H7 (cell line): ENCODE results near the gene CIZ1. TPM values are rescaled to one million over a fixed set of nuclear protein-coding genes. Genes with fewer than 3 reads are reported as not detected.

Source experiments
- DNase-seq: peaks from one replicate; pipeline ENCODE4 v3.0.0; 2012
- H3K27me3 ChIP-seq: 2 replicates; pipeline ENCODE4 v1.6.0; 2011; ENCODE audit warnings: mild to moderate bottlenecking, low read length; ENCODE audit not compliant: control insufficient read depth, insufficient read depth
- H3K36me3 ChIP-seq: replicated peaks from 2 replicates; pipeline ENCODE4 v1.5.1; 2011; ENCODE audit warnings: low read length; ENCODE audit not compliant: control insufficient read depth, insufficient read depth
- H3K4me3 ChIP-seq: 2 replicates; pipeline ENCODE4 v1.5.1; 2011; ENCODE audit warnings: low read depth, mild to moderate bottlenecking, control low read depth, low read length, moderate library complexity; ENCODE audit not compliant: insufficient read depth
- total RNA-seq: library from RNA; depleted of rRNA; stranded (reverse); fragments of >200 nt; shearing (Covaris generic); gene quantifications from 2 replicates; pipeline ENCODE4 v1.2.3, GENCODE V29; 2014

The CIZ1 gene
- total RNA-seq, 1 experiment from 2014 or later = 36.8 TPM

- DNase-seq = peak; percentile 89
- H3K36me3 ChIP-seq = peaks cover 12% of the 10 kb centered on the region
Measured at GRCh38 chr9:128127568-128127989, 63.8 kb downstream of the CIZ1 start, which contains the start of gene PTGES2. PTGES2 (minus strand) TSS chr9:128127729; CDS start chr9:128127717, 12 bp downstream.

DNA sequence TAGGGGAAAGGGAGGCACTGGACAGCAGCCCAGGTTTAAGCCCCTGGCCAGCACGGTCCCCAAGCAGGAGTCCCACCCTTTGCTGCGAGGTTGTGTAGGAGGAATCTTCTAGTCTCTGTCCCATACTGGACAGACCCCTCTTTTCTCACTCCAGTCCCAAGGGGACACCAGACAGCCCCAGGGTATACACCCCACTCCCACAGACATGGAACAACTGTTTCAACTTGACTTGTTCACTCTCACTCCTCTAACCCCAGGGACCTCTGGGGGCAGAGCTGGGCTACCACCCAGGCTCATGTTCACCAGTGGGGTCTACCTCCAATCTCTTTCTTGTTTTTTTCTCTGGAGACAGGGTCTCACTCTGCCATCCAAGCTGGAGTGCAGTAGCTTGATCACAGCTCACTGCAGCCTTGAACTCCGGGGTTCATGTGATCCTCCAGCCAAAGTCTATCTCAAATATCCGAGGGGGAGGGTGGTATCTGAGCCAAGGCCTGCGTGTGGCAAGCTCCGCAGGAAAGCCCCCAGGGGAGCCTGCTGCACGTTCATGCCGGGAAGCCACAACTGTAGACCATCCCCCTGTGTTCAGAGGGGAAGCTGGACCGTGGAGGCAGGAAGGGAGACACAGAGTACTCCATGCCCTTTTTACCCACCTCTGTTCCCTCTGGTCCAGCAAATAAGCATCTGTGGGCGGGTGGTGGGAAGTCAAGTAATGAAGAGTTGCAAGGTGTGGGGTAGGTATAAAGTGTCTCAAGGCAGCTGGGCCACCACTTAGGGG, 65.6 kb downstream of the CIZ1 start:
- no peak overlapping the region for H3K4me3 ChIP-seq
- H3K36me3 ChIP-seq = peaks cover 20% of the 10 kb centered on the region
- peak; percentile 26 for DNase-seq
- peaks cover 6% of the 10 kb centered on the region for H3K27me3 ChIP-seq

More at GRCh38 chr9:128127568-128127989, 63.8 kb downstream of the CIZ1 start, which contains the start of gene PTGES2:
- H3K27me3 ChIP-seq = peaks cover 6% of the 10 kb centered on the region
- peak within 1 kb of the TSS; percentile 71 for H3K4me3 ChIP-seq

DNA sequence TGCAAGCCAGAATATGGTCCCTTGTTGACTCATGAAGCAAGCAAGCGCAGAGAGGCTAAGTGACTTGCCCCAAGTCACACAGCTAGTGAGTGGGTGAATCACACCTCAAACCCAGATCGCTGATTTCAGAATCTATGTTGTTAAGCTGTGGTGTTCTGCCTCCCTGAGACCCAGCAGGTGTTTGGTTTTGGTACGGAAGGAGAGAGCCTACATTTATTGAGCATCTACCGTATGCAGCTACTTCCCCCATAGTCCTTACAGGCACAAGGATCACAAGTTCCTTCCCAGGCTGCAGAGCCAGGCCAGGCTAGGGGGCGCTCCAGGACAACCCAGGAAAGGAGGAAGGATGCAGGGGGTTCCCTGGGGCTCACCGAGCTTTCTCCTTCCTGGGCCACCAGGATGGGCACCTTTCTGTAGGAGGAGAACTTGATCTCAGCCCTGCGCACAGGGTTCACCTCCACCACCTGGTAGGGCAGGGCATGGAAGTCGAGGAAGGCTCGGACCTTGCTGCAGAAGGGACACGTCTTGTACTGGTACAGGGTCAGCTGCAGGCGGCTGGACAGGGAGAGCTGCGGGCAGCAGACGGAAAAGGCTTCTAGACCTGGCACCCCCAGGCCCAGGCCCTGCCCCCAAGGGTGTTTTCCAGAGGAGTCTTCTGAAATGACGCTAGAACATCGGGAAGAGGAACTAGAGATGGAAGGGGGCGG, 66.3 kb downstream of the CIZ1 start:
- peaks cover 20% of the 10 kb centered on the region for H3K36me3 ChIP-seq
- peak; percentile 88 for DNase-seq
- H3K4me3 ChIP-seq = no peak overlapping the region
- peaks cover 6% of the 10 kb centered on the region for H3K27me3 ChIP-seq

- peak; percentile 9 for DNase-seq
- H3K27me3 ChIP-seq = peaks cover 6% of the 10 kb centered on the region
- H3K4me3 ChIP-seq = no peak overlapping the region
- H3K36me3 ChIP-seq = peaks cover 20% of the 10 kb centered on the region
Measured at GRCh38 chr9:128124451-128124850, 66.9 kb downstream of the CIZ1 start.

DNA sequence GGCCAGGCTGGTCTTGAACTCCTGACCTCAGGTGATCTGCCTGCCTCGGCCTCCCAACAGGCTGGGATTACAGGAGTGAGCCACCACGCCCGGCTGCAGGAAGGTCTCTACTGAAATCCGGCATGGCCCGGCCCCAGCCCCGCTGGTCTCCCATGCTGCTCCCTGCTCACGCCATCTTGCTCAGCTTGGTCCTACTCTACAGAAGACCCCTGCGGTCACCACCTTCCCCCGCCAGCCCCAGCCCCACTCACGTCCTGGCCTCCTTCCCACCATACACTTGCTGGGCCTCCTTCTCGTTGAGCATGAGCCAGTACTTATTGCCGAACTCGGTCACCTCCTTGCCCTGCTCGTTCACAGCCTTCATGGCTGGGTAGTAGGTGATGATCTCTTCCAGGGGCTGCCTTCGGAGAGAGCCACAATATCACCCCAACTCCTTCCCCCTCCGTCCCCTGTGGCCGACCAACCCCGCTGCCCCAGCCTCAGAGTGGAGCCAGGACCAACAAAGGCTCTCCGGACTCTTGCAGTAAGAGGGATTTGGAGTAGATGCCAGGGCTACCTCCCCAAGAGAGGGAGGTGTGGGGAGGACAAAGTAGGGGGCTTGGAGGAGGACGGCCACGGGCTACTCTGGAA, 67.8 kb downstream of the CIZ1 start:
- peaks cover 2% of the 10 kb centered on the region for H3K27me3 ChIP-seq
- H3K36me3 ChIP-seq = peaks cover 20% of the 10 kb centered on the region
- peak; percentile 13 for DNase-seq
- no peak overlapping the region for H3K4me3 ChIP-seq

DNA sequence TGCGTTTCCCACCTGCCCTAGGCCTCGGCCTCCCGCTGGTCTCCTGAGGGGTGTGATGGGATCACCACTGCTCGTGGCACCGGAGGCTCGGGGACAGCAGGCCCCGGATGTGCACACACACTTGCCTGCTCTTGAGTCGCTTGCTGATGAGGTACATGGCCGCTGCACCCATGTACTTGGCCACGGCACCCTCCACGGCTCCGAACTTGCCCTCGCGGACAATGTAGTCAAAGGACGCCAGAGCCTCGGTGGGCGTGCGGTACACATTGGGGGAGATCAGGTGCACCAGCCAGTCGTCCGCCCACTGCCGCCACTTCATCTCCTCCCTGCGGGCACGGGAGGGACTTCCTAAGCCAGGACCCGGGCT, 68.6 kb downstream of the CIZ1 start:
- Histone ChIP-seq H3K27me3 (no peaks in the 10 kb centered on the region), H3K36me3 (peaks cover 20% of the 10 kb centered on the region), H3K4me3 (no peak overlapping the region)
- no peak for DNase-seq

DNA sequence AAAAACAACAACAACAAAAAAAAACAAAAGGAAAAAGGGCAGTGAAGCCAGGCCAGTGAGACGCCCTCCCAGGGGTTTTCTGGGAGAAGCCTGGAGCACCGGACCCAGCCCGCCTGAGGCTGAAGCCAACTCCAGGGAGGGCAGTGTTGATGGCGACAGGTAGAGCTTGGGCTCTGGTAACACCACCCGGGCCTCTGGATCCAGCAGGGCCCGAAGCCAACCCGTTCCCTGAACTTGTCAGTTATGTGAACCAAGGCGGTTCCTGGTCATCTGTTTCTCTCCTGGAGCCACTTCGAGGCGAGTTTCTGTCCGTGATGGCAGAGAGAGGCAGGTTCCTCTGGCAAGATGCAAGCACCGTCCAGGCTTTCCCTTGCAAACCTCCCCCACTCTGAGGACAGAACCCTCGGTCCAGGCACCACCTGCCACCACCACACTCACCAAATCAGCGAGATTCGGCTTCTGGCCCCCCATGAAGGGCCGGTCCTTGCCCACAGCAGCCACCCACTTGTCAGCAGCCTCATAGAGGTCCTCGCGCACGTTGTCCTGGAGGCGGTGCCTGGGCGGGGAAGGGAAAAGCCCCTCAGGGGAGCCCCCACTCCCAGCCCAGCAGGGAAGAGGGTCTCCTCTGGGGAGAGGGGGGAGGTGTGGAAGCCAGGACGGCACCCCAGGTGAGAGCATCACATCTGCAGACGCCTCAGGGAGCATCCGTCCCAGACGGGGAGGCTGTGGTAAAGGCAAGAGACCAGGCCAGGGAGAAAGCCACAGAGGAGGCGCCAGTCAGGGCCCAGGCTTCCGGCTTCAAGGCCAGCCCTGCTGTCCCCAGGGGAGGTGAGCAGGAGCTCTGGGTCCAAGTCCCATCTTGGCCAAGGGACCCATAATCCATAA, 69.2 kb downstream of the CIZ1 start:
- peak; percentile 22 for DNase-seq
- H3K36me3 ChIP-seq = peaks cover 20% of the 10 kb centered on the region
- H3K27me3 ChIP-seq = no peaks in the 10 kb centered on the region
- no peak overlapping the region for H3K4me3 ChIP-seq

DNA sequence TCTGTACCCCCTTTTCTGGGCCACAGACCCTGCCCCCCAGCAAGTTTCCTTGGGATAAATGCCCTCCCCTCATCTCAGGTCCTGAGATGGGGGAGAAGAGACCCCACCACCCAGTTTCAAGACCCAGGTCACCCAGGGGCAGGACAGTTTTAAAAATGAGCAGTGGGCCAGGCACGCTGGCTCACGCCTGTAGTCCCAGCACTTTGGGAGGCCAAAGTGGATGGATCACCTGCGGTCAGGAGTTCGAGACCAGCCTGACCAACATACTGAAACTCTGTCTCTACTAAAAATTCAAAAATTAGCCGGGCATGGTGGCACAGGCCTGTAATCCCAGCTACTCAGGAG, 69.9 kb downstream of the CIZ1 start:
- H3K4me3 ChIP-seq = no peak overlapping the region
- no peak for DNase-seq
- H3K36me3 ChIP-seq = peaks cover 20% of the 10 kb centered on the region
- no peaks in the 10 kb centered on the region for H3K27me3 ChIP-seq

DNA sequence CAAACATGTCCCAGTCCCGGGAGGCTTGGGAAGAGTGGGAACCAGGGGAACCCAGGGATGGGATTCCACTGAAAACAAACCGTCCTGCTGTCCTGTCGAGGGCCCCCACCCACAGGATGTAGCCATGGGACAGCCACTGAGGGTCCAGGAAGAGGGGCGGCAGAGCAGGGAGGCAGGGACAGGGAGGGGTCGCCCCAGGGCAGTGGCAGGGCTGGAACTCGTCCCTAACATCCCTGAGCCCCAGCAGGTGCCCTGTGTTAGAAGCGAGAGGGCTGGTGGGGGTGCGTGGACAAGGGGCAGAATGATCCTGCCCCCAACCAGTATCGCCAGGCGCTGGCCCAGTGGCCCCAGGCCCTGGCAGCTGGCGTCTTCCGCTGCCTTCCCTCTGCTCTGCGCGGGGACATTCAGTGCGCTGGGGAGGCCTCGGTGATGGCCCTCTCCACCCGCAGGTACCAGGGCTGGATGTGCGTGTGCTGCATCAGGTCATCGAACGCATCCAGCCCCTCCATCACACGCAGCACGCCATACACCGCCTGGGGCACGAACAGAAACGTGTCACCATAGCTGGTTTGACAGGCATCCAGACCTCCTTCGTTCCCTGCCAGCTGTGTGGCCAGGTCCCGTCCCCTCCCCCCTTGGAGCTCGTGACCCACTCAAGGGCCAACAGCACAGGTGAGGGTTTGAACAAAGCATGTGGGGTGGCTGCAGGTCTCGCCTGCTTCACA, 70.5 kb downstream of the CIZ1 start:
- H3K36me3 ChIP-seq = peaks cover 20% of the 10 kb centered on the region
- DNase-seq = peak; percentile 33
- H3K4me3 ChIP-seq = no peak overlapping the region
- no peaks in the 10 kb centered on the region for H3K27me3 ChIP-seq

- peak; percentile 27 for DNase-seq
- Histone ChIP-seq H3K36me3 (peaks cover 20% of the 10 kb centered on the region), H3K27me3 (no peaks in the 10 kb centered on the region), H3K4me3 (no peak overlapping the region)
Measured at GRCh38 chr9:128120061-128120740, 71.2 kb downstream of the CIZ1 start.

DNA sequence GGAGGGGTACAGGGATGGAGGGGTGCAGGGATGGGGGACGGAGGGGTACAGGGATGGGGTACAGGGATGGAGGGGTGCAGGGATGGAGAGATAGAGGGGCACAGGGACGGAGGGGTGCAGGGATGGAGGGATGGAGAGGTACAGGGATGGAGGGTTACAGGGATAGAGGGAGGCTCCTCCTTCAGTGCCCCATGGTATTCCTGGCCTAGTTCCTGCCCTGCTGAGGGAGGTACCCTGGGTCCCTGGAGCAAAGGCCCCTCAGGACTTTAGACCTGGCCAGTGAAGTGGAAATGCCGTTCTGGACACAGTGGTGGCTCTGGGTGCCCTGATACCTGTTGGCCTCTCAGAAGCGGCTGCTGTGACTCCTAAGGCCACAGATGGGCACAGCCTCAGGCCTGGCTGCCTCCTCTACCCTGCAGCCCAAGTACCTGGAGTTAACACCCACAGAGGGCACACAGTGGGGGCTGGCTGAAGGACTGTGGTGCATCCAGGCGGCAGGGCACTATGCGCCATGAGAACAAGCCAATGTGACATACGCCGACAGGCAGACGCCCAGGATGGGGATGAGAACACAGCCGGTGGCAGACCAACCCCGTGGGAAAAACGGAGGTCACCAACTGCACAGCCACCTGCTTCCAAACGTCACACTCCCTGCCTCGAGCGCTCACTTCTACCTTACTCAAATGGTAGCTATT, 72.3 kb downstream of the CIZ1 start:
- peaks cover 13% of the 10 kb centered on the region for H3K36me3 ChIP-seq
- peak; percentile 33 for DNase-seq
- H3K4me3 ChIP-seq = no peak overlapping the region
- H3K27me3 ChIP-seq = no peaks in the 10 kb centered on the region

- no peak for DNase-seq
- Histone ChIP-seq H3K4me3 (no peak overlapping the region), H3K36me3 (peaks cover 11% of the 10 kb centered on the region), H3K27me3 (no peaks in the 10 kb centered on the region)
Measured at GRCh38 chr9:128118472-128118857, 72.9 kb downstream of the CIZ1 start.
